NCI-H2029 (cell line): ENCODE data around the gene LRRC56.
"Not testable (repeated sequence)": the region's sequence is repeated elsewhere in the genome, so short reads cannot be mapped to it uniquely, and the experiment has no call there.

Source experiments
- DNase-seq: peaks from one replicate; lab custom pipeline; 2025; lab: John Stamatoyannopoulos, UW

The LRRC56 gene

DNA sequence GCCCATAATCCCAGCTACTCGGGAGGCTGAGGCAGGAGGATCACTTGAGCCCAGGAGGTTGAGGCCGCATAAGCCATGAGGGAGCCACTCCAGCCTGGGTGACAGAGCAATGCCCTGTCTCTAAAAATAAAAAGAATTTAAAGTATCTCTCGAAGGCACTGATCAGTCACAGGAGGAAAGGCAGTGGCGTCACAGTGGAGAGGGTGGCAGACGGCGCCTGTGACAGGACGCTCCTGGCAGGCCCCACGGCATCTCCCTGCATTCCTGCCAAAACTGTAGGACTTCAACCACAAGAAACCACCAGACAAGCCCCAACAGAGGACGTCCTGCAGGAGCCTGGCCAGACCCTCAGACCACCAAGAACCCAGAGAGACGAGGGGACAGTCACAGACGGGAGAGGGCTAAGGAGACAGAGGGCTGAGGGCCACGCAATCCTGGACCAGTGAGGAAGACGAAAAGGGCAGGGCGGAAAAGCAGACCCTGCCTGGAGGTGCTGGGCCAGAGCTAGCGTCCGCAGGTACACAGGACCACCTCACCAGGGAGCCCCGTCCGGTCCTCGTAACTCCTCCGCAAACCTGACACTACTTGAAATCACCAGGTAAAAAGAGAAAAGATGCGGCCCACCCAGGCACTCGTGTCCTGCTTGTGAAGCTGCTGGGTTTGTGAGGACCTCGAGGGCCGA is 36.2 kb upstream of the LRRC56 start:
- no peak for DNase-seq

DNA sequence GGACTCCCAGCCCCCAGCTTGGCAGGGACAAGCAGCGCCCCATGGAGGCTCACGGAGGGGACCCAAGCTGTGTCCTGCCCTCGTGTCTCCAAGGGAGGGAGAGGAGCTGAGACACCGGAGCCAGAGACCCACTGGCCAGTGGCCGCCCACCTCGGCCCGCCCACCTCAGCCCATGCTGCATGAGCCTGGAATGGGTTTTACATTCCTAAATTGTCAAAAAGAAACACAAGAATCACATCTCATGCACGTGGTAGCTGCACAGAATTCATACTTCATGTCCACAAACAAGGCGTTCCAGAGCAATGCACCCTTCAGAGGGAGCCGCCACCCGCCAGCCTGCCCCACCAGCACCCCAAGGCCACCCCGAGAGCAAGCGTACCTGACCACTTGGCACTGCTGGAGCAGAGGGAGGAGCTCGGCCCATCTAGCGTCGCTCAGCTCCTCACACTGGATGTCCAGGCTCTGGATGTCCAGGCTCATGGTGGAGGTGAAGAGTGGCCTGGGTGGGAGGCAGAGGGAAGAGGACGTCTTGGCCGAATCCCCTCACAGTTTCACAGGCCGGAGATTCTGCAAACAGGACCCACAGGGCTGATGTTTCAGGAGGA is 35.5 kb upstream of the LRRC56 start:
- no peak for DNase-seq

DNA sequence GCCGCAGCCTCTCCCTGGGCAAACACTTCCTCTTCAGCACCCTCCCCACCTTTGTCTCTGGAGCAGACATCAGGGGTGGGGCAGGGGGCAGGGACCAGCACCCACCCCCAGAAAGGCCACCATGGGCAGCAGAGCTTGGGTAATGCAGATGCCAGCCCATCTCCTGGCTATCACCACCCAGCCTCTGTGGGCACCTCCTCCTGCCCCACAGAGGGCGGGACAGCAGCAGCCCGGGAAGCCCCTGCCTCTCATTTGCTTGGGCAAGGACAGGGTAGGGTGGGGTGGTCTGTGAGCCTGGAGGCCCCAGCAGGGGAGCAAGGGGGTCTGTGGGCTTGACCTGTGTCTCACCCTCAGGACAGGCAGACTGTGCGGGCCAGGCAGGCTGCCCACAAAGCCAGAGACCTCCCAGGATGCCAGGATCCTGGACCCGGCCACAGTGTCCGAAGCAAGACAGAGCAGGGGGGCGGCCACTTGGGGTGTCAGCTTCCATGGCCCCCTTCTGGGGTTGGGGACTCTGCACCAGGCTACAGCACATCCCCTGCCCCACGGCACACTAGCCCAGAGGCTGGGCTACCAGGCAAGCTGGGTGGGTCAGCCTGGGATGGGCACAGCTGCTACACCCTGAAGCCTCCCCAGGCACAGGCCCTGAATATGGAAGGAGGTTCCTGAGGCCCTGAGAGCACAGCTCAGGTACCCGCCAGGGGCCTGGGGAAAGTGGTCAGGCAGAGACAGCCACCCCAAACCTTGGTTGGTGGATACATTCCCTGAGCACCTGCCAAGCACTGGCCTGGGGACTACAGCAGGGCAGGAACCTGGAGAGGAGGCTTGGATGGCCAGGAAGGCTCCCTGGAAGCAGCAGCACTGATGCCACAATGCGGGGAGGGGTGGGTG is 34.8 kb upstream of the LRRC56 start:
- DNase-seq = no peak

DNA sequence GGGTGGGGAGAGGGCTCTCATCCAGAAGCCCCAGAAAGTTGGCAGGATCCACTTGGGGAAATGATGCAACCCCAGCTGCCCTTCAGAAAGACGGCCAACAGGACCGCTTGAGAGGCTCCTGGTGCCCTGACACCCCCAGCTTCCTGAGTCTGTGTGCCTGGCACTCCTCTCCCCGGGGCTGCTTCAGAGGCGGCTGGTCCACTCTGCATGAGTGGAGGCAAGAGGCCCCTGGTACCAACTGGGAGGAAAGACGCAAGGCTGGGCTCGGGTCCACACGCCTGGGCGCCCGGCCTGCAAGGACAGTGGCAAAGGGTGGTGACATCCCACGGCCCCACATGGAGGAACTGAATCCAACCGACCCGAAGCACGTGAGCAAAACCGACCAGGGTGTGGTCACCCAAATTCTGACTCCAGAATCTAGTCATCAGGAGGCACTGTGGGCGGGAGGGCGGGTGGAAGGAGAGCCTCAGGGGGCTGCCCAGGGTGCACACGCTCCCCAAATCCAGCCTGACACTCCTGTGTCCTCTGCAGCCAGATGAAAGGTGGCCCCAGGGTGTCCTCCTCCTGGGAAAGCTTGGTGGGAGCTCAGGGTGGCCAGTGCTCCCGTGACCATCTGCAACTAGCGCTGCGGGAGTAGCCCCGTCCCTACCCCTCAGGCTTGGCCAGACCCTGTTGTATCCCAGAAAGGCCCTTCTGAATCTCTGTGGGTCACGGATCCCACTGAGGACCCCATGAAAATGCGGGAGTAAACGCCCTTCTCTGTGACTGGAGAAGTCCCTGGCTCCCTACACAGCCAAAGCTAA is 33.9 kb upstream of the LRRC56 start:
- DNase-seq = no peak

DNA sequence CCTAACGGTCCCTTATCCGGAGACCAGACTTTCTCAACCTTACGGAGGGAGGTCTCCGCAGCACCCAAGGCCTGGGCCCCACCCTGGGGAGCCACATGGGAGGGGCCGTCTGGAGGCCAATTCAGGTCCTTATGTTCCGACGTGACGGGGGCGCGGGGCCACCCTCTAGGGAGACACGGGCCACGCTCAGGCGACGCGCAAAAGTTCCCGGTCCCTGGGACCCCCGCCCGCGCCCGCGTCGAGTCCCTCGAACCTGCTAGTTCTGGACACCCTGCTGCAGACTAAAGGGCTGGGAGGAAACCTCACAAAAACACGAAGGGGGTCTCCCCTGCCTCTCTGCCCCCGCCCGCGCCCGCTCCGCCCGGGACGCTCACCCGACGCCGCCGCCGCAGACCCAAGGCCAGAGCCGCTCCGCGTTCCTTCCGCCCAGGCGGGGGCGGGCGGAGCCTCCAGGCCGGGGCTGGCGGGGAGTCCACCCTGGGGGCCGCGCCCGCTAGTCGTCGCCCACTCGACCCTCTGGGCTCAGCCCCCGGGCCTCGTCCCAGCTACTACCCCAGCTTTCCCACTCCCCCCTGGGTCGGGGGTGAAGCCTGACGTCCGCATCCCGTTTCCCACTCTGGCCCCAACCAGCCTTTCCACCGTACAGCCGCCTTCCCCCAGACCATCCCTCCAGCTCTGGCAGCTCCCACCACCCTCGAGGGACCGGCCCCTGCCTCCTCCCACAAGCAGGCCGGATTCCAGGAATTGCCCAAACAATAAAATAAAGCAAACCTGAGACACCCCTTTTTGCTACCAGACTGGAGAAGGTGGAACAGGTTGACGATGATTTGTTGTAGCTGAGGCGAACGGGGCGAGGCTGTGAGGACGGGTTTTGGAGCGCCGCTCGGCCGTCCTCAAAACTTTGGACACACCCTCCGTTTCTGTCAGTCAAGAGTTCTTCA is 33.0 kb upstream of the LRRC56 start:
- DNase-seq = no peak

DNA sequence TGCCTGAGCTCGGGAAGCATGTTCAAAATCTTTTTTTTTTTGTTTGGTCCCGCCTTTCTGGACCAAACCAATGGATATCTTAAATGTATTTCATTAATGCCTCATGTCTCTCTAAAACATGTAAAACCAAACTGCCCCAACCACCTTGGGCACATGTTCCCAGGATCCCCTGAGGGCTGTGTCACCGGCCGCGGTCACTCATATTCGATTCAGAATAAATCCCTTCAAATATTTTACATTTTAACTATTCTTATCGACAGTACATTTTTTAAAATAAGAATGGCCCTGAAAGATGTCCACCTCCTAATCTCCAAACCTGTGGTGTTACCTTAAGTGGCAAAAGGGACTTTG is 32.4 kb upstream of the LRRC56 start:
- DNase-seq = no peak

DNA sequence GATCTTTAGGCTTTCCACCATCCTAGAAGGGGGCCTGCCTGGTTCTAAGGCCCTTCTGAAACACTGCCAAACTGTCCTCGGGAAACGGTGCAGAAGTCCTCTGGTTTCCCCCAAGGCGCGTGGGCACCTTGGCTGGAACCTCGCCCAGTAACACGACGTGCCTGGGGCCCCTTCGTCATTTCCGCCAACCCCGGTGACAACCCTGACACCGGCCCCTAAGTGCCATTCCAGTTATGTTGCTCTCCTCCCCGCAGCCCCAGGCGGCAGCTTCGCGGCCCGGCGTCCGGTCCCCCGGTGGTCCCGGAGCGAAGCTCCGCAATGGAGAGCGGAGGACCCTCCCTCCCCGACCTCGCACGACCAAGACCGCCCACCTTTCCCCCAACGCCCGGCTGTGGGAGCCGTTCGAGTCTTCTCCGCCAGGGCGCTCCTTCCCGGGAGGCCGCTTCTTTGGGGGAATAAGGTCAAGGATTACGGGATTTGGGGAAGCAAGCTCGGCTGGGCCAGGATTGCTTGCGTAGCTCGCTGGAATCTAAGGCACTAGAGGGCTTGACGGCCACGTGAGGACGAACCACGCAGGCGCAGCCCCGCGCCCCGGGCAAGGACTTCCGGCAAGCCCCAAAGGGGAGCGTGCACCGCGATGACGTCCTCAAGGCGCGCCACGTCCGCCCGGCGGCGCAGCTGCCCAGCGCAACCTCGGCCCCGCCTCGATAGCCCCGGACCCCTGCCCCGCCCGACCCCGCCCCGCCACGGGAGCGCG is 30.9 kb upstream of the LRRC56 start:
- peak; percentile 95 for DNase-seq

DNA sequence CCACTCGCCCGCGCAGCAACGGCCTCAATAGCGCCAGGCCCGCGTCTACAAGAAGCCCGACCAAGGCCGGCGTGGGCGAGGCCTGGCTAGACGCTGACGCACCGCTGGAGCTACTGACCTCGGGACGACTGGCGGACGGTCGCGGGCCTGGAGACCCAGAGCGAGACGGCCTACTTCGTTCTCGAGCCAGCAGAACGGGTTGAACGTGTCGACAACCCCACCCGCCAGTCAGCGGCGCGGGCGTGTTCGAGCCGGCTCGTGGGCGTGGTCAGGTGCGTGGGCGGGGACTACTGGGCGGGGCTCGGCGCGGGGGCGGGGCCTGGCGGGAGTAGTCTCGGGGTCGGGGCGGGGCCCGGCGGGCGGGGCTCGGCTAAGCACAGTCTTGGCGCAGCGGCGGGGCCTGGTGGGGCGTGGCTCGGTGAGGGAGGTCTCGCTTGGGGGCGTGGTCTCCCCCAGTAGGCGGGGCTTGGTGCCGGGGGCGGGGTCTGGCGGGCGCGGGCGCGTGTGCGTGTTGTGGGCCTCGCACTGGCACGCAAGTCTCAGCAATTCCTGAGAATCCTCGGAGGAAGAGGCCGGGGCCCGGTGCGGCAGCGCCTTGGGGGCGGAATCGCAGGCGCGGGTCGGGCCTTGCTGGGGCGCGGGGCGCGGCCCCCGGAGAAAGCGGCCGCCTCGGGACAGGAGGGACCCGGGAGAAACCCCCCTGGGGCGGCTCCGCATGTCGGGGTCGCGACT is 30.2 kb upstream of the LRRC56 start, which contains the start of gene RNH1:
Gene RNH1 (minus strand): TSS at position 248 of the 732 bp plus-strand sequence. CDS start 5,080 bp downstream, outside the sequence.
- peak; percentile 90 for DNase-seq

DNA sequence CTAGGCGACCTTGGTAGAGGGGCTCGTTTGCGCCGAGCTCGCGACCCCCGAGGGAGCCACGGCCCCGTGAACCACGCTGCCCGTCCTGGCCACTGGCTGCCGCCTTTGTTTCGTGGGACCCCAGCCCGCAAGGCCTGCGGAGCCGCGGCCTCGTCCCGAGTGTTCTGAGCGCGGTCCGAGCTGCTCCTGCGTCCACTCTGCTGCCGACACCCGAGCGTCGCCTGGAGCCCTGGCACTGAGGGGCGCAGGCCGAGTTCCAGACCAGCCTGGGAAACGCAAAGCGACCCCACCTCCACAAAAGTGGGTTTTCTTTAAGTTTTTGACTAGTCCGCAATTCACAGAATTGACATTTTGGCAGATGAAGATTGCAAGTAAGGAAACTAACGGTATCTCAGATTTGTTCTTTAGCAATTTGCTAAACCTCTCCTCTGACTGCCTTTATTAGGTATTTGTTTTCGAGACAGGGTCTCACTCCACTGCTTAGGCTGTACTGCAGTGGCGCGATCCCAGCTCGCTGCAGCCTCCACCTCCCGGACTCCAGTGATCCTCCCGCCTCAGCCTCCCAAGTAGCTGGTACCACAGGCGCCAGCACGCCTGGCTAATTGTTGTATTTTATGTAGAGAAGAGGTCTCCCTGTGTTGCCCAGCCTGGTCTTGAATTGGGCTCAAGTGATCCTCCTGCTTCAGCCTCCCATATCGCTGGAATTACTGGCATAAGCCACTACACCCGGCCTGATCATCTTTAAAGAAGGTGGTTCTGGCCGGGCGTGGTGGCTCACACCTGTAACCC is 29.4 kb upstream of the LRRC56 start:
- DNase-seq = no peak

DNA sequence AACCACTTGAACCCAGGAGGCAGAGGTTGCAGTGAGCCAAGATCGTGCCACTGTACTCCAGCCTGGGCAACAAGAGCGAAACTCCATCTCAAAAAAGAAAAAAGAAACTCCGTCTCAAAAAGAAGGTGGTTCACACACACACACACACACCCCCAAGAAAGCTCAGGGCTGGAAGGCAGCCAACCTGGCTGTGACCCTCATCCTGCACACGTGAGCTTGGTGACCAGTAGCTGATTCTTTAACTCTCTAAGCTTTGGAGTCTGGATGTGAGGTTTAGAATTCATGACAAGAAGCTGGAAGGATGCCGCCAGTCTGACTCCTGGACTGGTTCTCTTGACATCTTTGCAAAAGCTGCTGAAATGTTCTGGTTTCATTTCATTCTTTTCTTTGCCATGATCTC is 28.4 kb upstream of the LRRC56 start:
- DNase-seq = no peak

DNA sequence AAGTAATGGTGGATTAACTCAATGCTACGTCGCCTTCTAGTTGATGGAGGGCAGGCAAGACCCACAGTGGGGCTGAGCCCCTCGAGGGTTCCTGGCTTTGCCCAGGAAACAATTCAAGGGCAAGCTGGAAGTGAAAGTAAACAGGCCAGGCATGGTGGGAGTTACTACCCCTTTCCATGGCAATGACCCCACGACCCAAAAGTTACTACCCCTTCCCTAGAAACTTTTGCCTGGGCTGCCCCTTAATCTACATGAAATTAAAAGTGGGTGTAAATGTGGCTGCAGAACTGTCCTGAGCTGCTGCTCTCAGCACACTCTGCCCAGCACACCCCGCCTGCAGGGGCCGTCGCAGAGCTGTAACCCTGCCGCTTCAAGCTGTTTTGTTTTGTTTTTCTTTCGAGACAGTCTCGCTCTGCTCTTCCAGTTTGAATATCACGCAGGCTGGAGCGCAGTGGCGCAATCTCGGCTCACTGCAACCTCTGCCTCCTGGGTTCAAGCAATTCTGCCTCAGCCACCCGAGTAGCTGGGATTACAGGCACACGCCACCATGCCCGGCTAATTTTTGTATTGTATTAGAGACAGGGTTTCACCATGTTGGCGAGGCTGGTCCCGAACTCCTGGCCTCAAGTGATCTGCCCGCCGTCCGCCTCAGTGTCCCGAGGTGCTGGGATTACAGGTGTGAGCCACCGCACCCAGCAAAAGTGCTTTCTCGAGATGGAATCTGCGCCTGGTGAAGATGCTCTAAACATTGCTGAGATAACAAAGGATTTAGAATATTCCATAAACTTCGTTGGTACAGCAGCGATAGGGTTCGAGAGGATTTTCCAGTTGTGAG is 24.3 kb upstream of the LRRC56 start:
- no peak for DNase-seq

DNA sequence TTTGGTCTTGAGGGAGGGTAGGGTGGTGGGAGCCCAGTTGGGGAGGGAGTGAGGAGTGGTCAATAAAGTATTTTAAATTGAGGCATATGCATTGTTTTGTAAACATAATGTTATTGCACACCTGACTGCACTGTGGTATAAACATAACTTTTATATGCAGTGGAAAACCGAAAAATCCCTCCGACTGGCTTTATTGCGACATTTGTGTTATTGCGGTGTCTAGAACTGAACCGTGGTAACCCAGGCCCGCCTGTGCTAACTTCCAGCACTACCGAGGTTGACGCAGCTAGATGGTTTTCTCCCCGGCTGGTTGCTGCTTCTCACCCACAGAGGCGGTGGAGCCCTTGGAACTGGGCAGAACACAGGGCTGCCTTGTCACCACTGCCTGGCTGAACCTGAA is 22.7 kb upstream of the LRRC56 start:
- no peak for DNase-seq

DNA sequence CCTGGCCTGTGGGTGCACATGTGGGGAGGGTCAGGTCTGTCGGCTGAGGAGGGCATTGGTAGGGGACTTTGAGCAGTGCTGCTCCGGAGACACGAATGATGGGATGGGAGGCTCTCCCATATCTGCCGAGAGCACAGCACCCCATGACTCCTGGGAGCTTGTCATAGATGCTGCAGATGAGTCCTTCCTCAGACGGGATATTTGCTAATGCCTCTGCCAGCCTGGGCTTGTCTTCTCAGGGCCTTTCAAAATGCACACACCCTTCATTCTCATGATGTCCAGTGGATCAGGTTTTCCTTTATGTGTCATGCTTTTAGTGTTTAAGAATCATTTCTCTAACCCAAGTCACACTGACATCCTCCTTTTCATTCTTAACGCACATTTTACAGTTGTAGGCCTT is 22.2 kb upstream of the LRRC56 start:
- DNase-seq = no peak

DNA sequence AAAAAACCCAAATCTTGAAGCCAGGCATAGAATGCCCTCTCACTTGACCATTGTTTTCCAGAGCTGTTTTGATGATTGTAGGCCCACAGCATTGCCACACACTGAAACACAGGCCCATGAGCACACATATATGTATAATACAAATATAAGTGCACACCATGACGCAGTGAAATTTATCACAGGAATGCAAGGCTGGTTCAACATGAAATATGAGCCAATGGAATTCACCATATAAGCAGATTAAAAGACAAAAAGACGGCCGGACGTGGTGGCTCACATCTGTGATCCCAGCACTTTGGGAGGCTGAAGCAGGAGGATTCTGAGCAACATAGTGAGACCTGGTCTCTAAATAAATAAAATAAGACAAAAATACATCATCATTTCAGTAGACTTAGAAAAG is 20.9 kb upstream of the LRRC56 start:
- DNase-seq = no peak

DNA sequence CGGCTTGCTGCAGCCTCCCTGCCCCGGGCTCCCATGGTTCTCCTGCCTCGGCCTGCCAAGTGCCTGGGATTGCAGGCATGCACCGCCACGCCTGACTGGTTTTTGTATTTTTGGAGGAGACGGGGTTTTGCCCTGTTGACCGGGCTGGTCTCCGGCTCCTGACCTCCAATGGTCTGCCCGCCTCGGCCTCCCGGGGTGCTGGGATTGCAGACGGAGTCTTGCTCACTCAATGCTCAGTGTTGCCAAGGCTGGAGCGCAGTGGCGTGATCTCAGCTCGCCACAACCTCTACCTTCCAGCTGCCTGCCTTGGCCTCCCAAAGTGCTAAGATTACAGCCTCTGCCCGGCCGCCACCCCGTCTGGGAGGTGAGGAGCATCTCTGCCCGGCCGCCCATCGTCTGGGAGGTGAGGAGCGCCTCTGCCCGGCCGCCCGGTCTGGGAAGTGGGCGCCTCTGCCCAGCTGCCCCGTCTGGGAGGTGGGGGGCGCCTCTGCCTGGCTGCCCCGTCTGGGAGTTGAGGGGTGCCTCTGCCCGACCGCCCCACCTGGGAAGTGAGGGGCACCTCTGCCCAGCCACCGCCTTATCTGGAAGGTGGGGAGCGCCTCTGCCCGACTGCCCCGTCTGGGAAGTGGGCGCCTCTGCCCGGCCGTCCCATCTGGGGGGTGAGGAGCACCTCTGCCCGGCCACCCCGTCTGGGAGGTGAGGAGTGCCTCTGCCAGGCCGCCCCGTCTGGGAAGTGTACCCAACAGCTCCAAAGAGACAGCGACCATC is 20.2 kb upstream of the LRRC56 start:
- DNase-seq = not testable (repeated sequence)

DNA sequence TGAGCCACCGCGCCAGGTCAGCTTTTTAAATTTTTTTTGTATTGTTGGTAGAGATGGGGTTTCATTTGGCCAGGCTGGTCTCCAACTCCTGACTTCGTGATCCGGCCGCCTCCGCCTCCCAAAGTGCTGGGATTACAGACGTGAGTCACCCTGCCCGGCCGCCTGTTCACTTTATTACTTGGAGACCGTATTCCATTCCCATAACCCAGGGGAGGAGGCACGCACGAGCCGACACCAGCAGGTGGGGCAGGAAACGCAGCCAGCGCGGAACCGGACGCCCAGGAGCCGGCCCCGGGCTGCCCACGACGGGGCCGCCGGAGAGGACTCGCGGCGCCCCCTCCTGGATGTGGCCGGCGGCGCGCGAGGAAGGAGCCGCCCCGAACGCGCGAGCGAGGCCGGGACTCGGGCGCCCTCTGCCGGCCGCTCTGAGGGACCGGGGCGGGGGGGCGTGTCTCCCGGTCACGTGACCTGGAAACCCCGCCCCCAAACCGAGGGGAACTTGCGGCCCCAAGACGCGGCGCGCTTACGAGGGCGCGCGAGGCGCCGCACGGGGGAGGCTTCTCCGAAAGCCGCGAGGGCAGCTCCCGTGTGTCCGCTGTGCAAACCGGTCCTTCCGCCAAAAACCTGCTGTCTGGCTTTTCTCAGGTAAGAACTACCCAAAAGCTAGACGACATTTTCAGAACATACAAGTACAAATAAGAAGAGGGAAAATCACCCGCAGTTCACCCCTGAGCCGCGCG is 18.7 kb upstream of the LRRC56 start:
- DNase-seq = peak; percentile 89
